GM21825 (cell line): ENCODE data around the gene DST.
A peak's percentile ranks its signal among the peaks of the same experiment; 100 is the strongest.

ENCODE experiments used
- ATAC-seq: cut with Tn5 transposase; IDR thresholded peaks from one replicate; pipeline ENCODE4 v1.9.1; 2021; ENCODE audit warnings: mild to moderate bottlenecking, moderate library complexity; ENCODE audit not compliant: unreplicated experiment

DST gene

DNA sequence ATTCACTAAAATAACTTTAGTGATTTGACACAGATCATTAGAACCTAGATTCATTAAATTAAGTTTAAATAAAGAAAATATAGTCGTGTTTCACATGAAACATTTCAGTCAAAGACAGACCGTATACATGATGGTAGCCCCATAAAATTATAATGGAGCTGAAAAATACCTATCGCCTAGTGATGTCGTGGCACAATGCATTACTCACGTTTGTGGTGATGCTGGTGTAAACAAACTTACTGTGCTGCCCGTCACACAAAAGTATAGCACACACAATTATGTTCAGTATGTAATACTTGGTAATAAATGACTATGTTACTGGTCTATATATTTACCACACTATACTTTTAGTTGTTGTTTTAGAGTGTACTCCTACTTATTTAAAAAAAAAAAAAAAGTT is 17.3 kb downstream of the DST start:
- ATAC-seq, result no peak

DNA sequence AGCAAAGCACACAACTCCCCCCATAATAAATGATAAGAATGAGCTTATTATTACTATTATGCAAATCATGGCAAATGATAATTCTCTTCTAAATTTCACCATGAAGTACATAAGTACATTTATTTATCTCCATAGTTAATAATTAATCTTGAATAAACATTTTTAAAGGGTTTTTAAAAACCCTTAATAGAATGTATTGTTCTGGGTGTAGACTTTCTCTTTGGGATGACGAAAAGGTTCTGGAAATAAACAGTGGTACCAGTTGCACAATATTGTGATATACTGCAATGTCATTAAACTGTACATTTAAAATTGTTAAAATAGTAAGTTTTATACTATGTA is 18.0 kb downstream of the DST start:
- ATAC-seq, result no peak

DNA sequence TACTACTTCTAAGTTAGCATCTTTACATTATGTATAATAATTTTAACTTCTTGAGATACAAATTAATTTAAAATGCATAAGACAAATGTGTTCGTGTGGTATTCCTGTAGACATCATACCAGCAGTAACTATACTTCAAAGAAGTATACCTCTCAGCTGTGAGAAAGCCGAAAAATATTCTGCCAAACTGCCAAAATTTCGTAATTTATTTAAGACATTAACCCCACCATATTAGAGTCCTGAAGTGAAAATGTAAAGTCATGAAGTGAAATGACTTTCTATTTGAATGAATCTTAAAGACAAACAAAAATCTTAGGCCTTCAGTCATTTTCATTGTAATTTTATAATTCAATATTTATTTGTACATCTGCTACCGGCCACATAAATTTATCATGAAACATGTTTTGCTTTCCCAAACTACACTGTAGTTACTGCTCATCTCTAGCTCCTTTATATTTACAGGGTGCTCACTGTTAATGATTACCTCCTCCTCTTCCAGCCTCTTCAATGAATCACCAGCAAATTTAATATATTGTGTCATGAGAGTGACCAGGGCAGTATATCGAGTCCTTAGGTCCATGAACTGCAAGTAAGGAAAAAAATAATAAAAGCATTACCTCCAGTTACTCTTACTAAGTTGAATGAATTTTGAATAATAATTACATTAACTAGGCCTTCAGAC is 18.5 kb downstream of the DST start:
- no peak for ATAC-seq

DNA sequence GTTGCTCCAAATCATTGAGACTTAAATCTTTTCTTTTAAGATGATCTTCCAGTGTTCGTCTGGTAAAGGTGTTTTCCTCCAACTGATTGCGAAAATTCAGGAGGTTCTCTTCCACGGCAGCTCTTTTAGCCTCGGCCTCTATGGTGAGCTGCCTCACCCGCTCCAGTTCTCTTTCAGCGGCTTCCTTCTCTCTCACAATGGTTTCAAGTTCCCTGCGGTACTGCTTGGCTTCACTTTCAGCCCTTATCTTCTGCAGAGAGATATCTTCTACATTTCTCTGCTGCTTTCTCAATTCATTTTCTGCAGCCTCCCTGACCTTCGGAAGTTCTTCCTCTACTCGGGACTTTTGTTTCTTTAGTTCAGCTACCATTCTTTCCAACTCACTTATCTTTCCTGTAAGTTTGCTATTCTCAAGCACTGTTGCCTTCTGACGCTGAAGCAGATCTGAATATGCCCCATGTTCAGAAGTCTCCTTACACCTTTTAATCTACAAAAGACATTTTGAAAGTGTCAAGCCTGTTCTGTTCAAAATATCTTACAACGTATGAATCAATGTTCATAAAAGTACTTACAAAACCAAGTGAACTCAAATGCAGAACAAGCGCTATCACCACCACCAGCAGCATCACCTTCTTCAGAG is 22.3 kb downstream of the DST start:
- no peak for ATAC-seq

DNA sequence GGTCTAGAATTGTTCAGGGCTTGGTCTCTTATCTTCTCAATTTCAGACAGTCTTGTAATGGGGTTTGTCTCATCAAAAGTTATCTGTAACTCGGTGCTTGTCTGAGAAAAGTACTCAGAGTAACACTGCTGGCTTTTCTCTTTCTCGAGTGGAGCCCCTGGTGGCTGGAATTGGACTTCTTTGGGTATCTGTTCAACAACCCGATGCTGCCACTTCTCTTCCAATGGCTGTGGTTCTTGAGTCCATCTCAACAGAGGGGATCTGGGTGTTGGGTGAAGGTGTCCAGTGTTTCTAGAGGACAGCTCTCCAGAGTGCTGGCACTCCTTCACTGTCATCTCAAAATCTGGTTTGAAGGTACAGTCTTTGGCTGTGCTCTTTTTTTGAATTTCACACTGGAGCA is 24.6 kb downstream of the DST start:
- no peak for ATAC-seq

DNA sequence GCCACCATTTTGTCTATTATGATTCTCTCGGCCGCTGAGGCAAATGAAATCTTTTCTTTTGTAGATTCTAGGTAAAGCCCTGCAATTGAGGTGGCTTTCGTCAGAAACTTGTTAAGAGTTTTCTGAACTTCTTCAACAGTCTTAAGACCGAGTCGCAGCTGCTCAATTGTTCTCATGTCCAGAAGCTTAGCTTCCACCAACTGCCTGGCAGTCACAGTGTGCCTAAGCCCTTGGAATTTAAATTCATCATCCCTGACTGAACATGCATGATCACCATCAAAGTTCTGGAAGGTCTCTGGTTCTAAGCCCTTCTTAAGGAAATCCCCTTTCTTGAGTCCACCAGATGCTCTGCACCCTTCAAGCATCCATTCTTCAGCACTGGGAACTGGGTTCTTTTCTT is 25.7 kb downstream of the DST start:
- no peak for ATAC-seq

DNA sequence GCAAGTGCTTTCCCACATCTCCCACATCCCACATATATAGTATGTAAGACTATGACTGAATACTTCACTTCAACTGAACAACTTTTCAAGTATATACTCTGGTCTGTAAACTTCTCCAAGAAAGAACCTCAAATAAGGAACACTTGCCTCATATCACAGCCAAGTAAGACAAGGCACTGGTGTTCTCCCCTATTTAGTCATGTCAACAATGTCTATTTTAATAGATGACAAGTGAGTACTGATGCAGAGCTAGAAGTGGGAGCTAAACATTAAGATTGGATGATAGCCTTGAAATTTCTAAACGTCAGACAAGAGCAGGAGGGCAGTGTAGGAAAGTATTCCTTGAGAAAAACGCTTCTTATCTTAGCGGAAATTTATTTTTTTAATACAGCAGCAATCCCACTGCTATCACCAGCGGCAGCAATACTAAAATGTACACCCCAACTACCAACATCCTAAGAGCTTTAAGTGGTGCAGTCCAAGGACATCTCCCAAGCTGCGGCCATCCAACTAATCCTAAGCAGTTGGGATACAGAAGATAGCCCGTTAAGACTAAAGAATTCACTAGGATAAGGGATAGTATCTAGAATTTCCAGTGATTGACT is 29.3 kb downstream of the DST start:
- no peak for ATAC-seq

DNA sequence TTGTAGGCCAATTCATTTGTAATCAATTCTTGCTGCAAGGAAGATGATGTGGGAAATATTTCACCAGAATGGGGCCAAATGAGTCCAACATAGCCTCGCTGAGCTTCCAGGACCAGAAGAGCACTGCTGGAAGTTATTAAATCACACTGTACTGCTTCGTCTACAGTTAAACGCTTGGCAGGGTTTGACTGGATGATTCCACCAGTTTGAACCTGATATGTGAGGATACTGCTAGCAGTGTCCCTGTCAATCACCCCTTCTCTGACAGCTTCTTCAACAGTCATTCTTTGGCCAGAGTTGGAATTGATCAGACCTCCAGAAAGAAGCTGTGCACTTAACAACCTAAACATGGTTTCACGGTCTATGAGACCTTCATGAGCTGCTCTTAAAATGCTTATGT is 34.4 kb downstream of the DST start:
- ATAC-seq, result no peak

DNA sequence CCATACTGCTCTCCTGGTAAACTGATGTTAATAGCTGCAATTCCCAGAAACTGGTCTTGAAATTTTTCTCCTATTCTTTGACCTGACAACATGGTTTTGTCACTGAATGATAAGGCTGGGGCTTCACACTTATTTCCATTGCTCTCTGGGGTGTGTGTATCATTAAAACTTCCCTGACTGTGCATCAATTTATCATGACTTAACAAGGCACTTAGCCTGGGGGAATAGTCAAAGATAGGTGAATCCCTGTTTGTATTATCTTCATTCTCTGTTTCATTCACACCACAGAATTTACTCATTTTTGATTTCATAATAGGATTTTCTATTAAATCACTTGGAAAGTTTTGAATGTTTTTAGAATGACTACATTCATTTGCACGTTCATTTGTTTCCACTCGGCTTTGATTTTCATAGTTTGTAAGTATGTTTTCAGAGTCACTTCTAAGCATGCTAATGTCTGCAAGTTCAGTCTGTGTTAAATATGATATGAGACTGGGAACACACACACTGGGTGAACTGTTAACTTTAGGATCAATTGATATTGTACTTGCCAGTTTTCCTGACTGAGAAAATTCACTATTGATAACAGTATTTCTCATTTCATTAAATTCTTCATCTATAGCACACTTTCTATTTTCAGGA is 35.5 kb downstream of the DST start:
- no peak for ATAC-seq

DNA sequence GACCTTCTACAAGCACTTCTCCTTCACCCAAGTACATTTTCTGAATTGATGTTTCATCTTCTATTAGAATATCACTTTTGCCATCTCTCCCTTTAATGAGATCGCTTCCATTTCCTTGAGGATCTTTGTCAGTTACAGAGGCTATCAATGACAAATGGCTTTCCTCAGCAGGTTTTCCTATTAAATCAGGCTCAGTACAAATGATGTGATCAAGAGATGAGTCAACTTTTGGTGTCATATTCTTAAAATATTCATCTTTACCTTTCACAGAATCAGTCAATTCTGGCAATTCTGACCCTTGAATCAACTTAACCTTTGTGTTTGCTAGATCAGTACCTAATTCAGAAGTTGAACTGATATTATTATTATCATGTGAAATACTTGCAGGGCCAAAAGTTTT is 37.3 kb downstream of the DST start:
- ATAC-seq, result no peak

DNA sequence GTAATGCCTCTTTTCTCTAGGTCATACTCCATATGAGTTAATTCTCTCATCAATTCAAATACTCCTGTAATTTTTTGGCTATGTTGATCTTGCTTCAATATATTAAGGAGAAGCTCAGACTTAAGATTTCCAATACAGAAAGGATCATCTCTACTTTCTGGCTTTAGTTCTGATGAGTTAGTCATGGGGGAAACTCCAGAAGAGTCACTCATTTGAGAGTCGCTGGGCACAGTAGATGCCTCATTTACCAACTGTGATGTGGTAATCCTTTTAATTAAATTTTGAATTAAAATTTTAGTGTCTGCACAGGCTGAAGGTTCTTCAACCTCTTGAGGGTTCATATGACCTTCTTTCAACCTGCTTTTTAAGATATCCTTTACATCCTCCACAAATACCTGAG is 38.5 kb downstream of the DST start:
- no peak for ATAC-seq

DNA sequence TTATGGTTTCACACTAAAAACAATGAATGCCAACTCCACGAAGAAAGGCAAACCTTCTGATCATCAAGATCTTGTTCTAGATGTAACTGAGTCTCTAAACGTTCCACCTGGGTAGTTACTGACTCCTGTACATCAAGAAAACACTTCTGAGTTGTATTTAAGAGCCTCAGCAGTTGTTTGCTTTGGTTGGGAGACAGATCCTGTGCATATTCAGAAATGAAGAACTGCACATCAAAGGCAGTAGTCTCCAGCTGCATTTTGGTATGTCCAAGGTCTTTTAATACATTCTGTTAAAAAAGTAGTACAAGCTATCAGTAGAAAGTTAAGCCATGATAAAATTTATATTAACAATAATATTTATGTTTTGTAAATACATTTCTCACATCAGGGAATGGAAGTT is 41.3 kb downstream of the DST start:
- ATAC-seq, result no peak

DNA sequence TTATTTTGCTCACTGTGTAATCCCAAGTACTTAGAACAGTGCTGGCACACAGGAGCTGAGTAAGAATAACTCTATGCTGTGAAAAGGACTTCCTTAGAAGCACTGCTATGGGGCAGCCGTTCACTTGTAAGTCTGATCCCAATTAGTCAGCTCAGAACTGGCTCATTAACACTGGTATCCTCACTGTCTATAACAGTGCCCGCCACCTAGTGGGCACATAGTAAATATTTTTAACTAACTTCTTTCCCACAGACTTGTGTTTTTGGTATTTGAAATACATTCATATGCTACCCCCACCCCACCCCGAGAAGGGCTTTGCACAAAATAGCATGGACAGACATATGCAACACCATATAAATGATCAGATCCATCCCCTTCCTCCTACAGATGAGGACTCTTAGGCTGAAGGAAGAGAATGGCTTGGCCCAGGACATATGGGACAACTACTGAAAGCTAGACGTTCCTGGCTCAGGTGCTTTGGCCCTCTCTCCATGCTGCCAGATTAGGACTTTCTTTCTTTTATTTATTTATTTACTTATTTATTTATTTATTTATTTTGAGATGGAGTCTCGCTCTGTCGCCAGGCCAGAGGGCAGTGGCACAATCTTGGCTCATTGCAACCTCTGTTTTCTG is 47.1 kb downstream of the DST start:
- peak; percentile 29 for ATAC-seq

DNA sequence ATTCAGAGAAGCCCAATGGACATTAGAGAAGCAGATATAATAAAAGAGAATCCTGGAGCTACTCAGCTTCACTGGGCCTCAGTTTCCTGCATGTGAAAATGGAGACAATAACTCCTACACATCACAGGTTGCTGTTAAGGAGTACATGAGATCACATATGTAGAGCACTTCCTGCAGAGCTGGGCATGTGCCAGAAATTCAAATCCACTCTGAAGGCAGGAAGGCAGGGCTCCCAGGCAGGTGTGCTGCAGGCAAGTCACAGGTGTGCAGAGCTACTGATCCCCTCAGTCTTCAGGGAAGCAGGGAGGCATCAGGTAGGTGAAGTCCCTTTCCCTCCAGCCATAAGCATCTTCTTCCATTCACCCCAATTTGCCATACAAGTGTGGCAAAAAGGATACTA is 48.0 kb downstream of the DST start:
- peak; percentile 21 for ATAC-seq

DNA sequence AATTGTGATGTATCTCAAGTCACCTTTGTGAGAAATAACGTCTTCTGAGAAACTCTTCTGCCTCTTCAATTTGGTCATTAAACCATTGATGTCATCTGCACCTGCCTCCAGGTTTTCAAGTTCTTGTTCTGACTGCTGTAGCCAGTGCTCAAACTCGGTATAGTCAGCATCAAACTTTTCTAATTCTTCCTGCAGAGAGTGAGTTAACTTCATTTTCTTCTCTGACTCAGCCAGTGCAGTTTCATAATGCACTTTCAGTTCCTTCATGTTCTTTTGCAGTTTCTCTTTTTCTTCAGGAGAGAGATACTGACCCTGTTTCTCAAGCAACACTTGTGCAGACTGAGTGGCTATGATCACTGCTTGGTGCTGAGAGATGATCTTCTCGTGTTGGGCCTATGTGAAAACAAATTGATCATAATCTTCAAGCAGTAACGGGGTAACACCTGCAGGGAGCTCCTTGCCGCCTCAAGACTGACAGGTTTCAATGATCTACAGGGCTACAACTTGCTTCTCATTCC is 48.8 kb downstream of the DST start:
- ATAC-seq, result peak; percentile 95

DNA sequence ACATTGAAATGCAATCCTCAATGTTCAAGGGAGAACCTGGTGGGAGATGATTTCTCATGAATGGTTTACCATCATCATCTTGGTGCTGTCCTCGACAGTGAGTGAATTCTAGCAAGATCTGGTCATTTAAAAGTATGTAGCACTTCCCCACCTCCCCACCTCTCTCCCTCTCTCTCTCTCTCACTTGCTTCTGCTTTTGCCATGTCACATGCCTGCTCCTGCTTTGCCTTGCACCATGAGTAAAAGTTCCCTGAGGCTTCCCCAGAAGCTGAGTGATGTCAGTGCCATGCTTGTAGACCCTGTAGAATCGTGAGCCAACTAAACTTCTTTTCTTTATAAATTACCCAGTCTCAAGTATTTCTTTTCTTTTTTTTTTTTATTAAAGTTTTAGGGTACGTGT is 60.5 kb downstream of the DST start:
- ATAC-seq, result no peak

DNA sequence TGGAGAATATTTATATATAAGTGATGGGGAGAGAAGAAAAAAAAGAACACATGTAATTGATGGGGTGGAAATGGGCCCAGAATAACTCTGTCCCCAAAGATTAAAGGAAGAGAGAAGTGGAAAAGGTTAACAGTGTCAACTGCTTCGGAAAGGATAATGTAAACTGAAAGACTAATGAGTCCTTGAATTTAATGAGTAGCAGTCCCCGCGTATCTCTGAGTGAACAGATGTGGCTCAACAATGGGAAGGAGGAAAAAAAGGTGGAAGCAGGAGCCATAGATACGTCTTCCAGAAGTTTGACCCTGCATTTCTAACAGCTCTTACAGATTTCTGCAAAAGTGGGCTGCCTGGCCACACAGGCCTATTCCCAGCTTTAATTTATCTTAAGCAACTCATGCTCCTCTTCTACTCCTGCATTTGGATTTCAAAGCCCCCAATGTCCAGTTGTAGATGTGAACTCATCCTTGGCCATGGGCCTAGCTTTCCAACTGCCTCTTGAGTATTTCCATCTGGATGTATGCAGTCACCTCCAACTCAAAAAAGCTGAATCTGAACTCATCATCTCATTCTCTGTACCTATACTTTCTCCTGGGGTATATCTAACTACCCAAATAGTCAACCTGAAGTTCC is 61.3 kb downstream of the DST start:
- no peak for ATAC-seq

DNA sequence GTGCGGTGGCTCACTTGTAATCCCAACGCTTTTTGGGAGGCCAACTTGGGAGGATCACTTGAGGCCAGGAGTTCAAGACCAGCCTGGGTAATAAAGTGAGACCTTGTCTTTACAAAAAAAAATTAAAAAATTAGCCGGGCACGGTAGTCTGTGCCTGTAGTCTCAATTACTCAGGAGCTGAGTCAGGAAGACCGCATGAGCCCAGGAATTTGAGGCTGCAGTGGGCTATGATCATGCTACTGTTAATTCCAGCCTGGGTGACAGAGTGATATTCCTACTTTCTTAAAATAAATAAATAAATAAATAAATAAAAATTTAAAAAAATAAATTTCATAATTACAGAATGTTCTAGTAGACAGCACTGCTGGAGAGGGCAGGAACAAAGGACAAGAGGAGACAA is 62.4 kb downstream of the DST start:
- no peak for ATAC-seq

DNA sequence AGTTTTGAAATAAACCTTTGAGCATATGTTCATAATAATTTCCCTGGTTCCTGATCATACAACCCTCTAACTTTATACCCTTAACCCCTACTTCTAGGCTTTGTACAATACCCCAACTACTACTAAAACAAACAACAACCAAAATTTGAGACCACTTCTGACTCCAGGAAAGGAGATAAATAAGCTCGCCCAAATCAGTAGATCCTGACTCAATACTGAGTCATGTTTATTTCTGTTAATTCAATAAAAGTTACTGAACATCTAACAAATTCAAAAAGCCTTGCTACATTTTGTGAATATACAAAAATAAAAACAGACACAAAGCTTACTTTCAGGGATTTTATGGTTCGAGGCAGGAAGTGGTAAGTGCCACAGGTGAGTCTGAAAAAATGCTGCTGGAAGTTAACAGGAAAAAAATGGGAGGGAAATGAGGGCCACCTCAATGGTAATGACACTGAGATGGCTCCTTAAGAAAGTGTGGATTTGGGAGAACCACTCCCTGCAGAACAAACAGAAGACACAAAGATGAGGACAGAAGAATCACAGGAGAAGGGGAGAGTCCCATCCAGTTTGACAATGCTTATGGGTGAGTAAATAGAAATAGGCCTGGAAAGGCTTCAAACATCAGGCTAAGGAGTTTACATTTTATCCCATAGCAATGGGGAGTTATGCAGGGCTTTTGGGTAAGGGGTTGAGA is 63.4 kb downstream of the DST start:
- ATAC-seq, result no peak

DNA sequence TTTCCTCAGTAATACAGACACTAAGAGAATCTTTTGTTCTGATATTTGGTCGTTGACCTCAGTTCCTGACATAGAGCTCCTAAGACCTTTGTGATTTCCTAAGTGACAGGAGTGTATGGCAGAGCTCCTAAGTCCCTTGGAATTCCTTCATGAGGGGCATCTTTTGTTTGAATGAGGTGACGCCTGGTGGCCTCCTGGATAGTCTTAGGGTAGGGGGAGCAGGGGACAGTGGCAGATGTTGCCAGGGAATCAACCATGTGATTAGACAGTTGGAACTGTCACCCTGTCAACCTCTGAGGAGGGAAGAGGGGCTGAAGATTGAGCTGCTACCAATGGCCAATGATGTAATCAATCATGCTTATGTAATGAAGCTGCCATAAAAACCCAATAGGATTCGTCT is 67.0 kb downstream of the DST start:
- ATAC-seq, result no peak

DNA sequence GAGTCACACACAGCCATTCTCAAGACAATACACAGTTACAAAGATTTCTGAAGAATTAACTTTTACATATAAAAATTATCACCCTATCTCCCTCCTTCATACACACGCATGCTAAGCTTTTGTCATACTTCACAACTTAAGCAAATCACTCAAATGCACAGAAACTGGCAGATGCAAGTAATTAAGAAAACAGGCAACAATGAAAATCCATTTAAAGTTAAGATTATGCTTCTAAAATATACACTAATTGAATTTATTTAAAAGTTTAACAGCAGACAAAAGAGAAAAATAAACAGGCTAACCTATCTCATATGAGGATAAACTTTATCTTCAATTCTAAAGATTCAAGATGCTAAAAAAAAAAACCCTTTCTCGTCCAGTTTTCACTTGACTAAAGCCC is 68.4 kb downstream of the DST start:
- no peak for ATAC-seq
